Heart left ventricle (tissue), 13 donors: ENCODE data around the gene ZSCAN32.

Experiments
- CTCF ChIP-seq, 12 donors: fragments of 200-600 bp; sonication (generic) in 4 of 12; IDR thresholded peaks; one replicate each; pipeline versions ENCODE4 v1.5.0 to v1.8.0; 2018 to 2022; ENCODE audit warnings: antibody characterized with exemption in 12 of 12, mild to moderate bottlenecking in 5 of 12
- POLR2A ChIP-seq, 2 donors: fragments of 450-650 bp; IDR thresholded peaks; one replicate each; pipeline ENCODE4 v1.6.1; 2017; ENCODE audit warnings: antibody characterized with exemption in 2 of 2, mild to moderate bottlenecking in 2 of 2, moderate library complexity in 2 of 2
- donor health status: ischemic (EF 13 %, LVEDD 7.1; RV severe dilation, severe dysfunction).
- donor health status: DM: no; HTN: yes; CAD: no.
- donor health status: DM: no; HTN: no; CAD: no.
- donor health status: ischemic (EF 25% LVEDD 6.9; RV normal size, moderate dysfunction).
- donor health status: ischemic (EF 25% LVEDD 5.7; RV mildly dilated, moderate dysfunction).
- donor health status: ischemic (EF 35%, LVEDD 5.7; RV mildly dilated, moderate dysfunction).
- donor health status: nonischemic (EF 11% LVEDD 7.7; RV severe dilation, severe dysfunction).
- donor health status: DM: yes; HTN: yes; CAD: no.
- donor health status: PGD.
- donor health status: ischemic (EF 29% LVEDD 5.4; RV normal size, mild dysfunction).
- donor health status: nonischemic (EF 23%, LVEDD 6.1; RV moderate dilation, normal function).

GRCh38 chr16:3388325-3388724, 12.5 kb downstream of the ZSCAN32 start:
- no peak for TF ChIP-seq CTCF (IDR thresholded peaks at IDR 0.05)
- no peak for TF ChIP-seq POLR2A (IDR thresholded peaks at IDR 0.05)
